MCF 10A (cell line): ENCODE measurements around the gene MOCS1. TPM values are rescaled to one million over a fixed set of nuclear protein-coding genes. Genes with fewer than 3 reads are reported as not detected.

Experiments used
- Bru-seq: library from RNA; stranded (reverse); fragments of 400-500 nt; gene quantifications from one replicate; lab custom pipeline; 2021; lab: Mats Ljungman, UMichigan
- BruChase-seq, 2 experiments: library from RNA; stranded (reverse); fragments of 400-500 nt; gene quantifications; one replicate each; lab custom pipeline; 2021; lab: Mats Ljungman, UMichigan
- BruUV-seq: library from RNA; stranded (reverse); fragments of 400-500 nt; replicated peaks from 2 replicates; lab custom pipeline; 2021; lab: Mats Ljungman, UMichigan
- CTCF ChIA-PET: fragments of 300-600 bp; sonication (Branson Sonifier 250); formaldehyde crosslinking; extraction: SDS; loops from one replicate; lab custom pipeline; 2021; ENCODE audit warnings: antibody characterized with exemption, inconsistent platforms; lab: Yijun Ruan, JAX
- POLR2A ChIA-PET: fragments of 300-600, 350-650 bp; sonication (Branson Sonifier 250); formaldehyde crosslinking; extraction: SDS; loops from one replicate; lab custom pipeline; 2020; ENCODE audit warnings: antibody characterized with exemption, inconsistent platforms; lab: Yijun Ruan, JAX
- DNase-seq: peaks from one replicate; pipeline ENCODE4 v3.0.0-alpha.2; 2018; ENCODE audit not compliant: unreplicated experiment
- H3K27ac Mint-ChIP-seq: one replicate; pipeline ENCODE4 v1.8.0; 2022; ENCODE audit warnings: mild to moderate bottlenecking, low read depth, mixed read lengths; ENCODE audit not compliant: unreplicated experiment
- H3K27me3 Mint-ChIP-seq: one replicate; pipeline ENCODE4 v1.8.0; 2022; ENCODE audit warnings: mixed read lengths; ENCODE audit not compliant: insufficient read depth, unreplicated experiment
- H3K36me3 Mint-ChIP-seq: one replicate; pipeline ENCODE4 v1.8.0; 2022; ENCODE audit warnings: mild to moderate bottlenecking, moderate library complexity, mixed read lengths; ENCODE audit not compliant: insufficient read depth, unreplicated experiment
- H3K4me1 Mint-ChIP-seq: one replicate; pipeline ENCODE4 v1.8.0; 2022; ENCODE audit warnings: mixed read lengths; ENCODE audit not compliant: insufficient read depth, unreplicated experiment
- H3K4me3 Mint-ChIP-seq: one replicate; pipeline ENCODE4 v1.8.0; 2022; ENCODE audit warnings: mild to moderate bottlenecking, moderate library complexity, mixed read lengths; ENCODE audit not compliant: unreplicated experiment
- H3K9me3 Mint-ChIP-seq: one replicate; pipeline ENCODE4 v1.8.0; 2022; ENCODE audit warnings: mixed read lengths; ENCODE audit not compliant: unreplicated experiment
- CTCF ChIP-seq: fragments of 200-600 bp; IDR thresholded peaks from one replicate; pipeline ENCODE4 v1.8.0; 2022; ENCODE audit warnings: antibody characterized with exemption, mild to moderate bottlenecking; ENCODE audit not compliant: unreplicated experiment
- intact Hi-C: fragments of 100-400 bp; cut with micrococcal nuclease; formaldehyde crosslinking; loops from 2 replicates; pipeline ENCODE4 v1.14.1; 2022
- long read RNA-seq: library from polyadenylated mRNA; stranded (forward); transcript quantifications from one replicate; pipeline ENCODE4 v2.0.0, GENCODE V29; 2022
- total RNA-seq: library from RNA; stranded (reverse); gene quantifications from 2 replicates; pipeline ENCODE4 v1.2.3, GENCODE V29; 2022

MOCS1 gene
- total RNA-seq, result 4.9 and 5.3 TPM in 2 replicates
- Bru-seq, nascent RNA, result percentile 46 among the genes with signal in this experiment
- BruChase-seq, experiment 1, labeled RNA remaining after a 6-hour chase, result percentile 40 among the genes with signal in this experiment
- percentile 47 among the genes with signal in this experiment for BruChase-seq, experiment 2, labeled RNA remaining after a 2-hour chase
- long read RNA-seq, transcript MOCS1-203 (11 exons, 3,358 nt), result major isoform, 11 of 23 reads
- long read RNA-seq, partial matches to known transcripts, result 1 of 23 reads
- long read RNA-seq, other reads (novel, unspliced or antisense), result 8 of 23 reads

GRCh38 chr6:39934131-39934757, at the start of gene MOCS1:
MOCS1 (minus strand) TSS chr6:39934462; CDS start chr6:39934417, 45 bp downstream.
- CTCF ChIA-PET, result no interaction called here
- no peak for TF ChIP-seq CTCF
- peak; percentile 67 for DNase-seq
- peaks cover 23% of the 10 kb centered on the region for H3K4me1 Mint-ChIP-seq
- POLR2A ChIA-PET, result interaction anchor here (1.2 to 2.5 kb wide), 2 partner anchors 10 to 12 kb away, joined by 3 to 7 read pairs; no protein-coding TSS in a partner anchor
- H3K9me3 Mint-ChIP-seq, result no peaks in the 10 kb centered on the region
- H3K4me3 Mint-ChIP-seq, result peak within 1 kb of the TSS; percentile 74
- no peak within 1 kb of the TSS for H3K27ac Mint-ChIP-seq
- no TSS peak for BruUV-seq
- intact Hi-C loops, result no loop called here
- H3K27me3 Mint-ChIP-seq, result peaks cover 10% of the 10 kb centered on the region
- H3K36me3 Mint-ChIP-seq, result no peaks in the 10 kb centered on the region

DNA sequence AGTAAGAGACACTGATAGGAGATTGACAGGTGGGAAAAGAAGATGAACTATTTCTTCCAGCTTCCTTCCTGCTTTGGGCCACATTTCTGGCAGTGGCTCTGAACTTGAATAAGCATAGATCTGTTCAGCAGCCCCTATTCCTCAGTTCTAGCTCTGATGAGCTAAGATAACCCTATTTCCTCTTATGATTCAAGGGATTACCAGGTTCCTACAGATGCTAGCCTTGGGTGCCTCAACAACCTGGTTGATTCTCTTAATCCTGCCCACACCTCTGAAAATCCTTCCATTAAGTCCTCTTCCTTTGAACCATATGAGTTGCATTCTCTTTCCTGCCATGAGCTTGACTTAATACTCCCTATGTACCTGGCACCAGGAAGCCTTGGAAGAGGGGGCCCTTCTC, 49.8 kb upstream of the MOCS1 start:
- CTCF ChIA-PET, result interaction anchor here (0.6 to 1.5 kb wide), 6 partner anchors 180 to 932 kb away, joined by 3 to 7 read pairs (median 3); no protein-coding TSS in a partner anchor
- H3K27me3 Mint-ChIP-seq, result no peaks in the 10 kb centered on the region
- intact Hi-C loops, result no loop called here
- TF ChIP-seq CTCF, result no peak
- no TSS peak for BruUV-seq
- H3K9me3 Mint-ChIP-seq, result no peaks in the 10 kb centered on the region
- H3K4me3 Mint-ChIP-seq, result no peak overlapping the region
- no peaks in the 10 kb centered on the region for H3K4me1 Mint-ChIP-seq
- POLR2A ChIA-PET, result no interaction called here
- no peak overlapping the region for H3K27ac Mint-ChIP-seq
- DNase-seq, result no peak
- H3K36me3 Mint-ChIP-seq, result no peaks in the 10 kb centered on the region

GRCh38 chr6:39983193-39983592, 48.9 kb upstream of the MOCS1 start:
- no peak for DNase-seq
- Mint-ChIP-seq H3K4me3 (no peak overlapping the region), H3K4me1 (no peaks in the 10 kb centered on the region), H3K27me3 (no peaks in the 10 kb centered on the region), H3K27ac (no peak overlapping the region), H3K36me3 (no peaks in the 10 kb centered on the region), H3K9me3 (no peaks in the 10 kb centered on the region)
- BruUV-seq, result no TSS peak
- intact Hi-C loops, result no loop called here
- POLR2A ChIA-PET, result no interaction called here
- no peak for TF ChIP-seq CTCF
- CTCF ChIA-PET, result interaction anchor here (0.5 to 4.9 kb wide), 8 partner anchors 90 to 1045 kb away, joined by 3 to 24 read pairs (median 4); no protein-coding TSS in a partner anchor

DNA sequence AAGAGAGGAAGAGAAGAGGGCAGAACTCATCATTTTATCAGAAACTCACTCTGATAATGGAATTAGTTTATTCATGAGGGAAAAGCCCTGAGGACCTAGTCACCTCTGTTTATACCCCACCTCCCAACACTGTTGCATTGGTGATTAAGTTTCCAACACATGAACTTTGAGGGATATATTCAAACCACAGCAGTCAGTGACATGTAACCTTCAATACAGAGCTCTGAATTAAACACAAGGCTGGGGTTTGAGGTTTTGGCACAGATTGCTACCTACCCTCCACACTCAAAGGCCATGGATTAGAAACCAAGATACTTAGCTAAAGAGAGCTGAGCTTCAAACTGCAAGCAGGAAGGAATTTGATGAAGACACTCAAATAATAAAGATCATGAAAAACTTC, 48.5 kb upstream of the MOCS1 start:
- no TSS peak for BruUV-seq

More for the DNA sequence above, 48.5 kb upstream of the MOCS1 start:
- CTCF ChIA-PET, result interaction anchor here (0.5 to 4.9 kb wide), 7 partner anchors 90 to 1046 kb away, joined by 3 to 24 read pairs (median 4); no protein-coding TSS in a partner anchor
- no peak for TF ChIP-seq CTCF
- no peaks in the 10 kb centered on the region for H3K4me1 Mint-ChIP-seq
- no peak overlapping the region for H3K4me3 Mint-ChIP-seq
- no peaks in the 10 kb centered on the region for H3K9me3 Mint-ChIP-seq
- no peaks in the 10 kb centered on the region for H3K36me3 Mint-ChIP-seq
- no peak for DNase-seq
- H3K27ac Mint-ChIP-seq, result no peak overlapping the region
- H3K27me3 Mint-ChIP-seq, result no peaks in the 10 kb centered on the region
- intact Hi-C loops, result no loop called here
- POLR2A ChIA-PET, result no interaction called here
